ENCODE measurements around the gene KNOP1.

DNA sequence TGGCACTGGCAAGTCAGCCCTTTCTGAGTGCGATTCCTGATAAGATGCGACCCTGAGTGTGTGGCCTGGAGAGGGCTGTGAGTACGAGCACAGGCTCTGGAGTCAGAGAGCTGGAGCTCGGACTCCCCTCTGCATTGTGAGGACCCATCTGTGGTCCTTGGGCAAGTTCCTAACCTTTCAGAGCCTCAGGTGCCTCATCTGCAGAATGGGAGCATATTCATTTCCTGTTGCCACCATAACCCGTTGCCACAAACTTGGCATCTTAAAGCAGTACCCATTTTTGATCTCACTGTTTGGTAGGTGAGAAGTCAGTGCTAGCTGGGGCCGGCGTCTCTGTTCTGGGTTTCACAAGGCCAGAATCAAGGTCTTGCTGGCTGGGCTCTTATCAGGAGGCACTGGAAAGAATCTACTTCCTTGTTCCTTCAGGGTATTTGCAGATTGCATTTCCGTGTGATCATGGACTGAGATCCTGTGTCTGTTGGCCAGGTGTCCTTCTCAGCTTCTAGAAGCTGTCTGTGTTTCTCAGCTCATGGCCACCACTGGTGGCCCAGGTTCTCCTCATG is 20.2 kb downstream of the KNOP1 start:
- TF ChIP-seq CTCF (IDR thresholded peaks at IDR 0.05) (no peak), POLR2A (IDR thresholded peaks at IDR 0.05) (no peak)
